C4-2B (cell line): ENCODE results near the gene ROMO1.
"Not testable (repeated sequence)": the region's sequence is repeated elsewhere in the genome, so short reads cannot be mapped to it uniquely, and the experiment has no call there.

Experiments
- H3K27ac ChIP-seq: fragments of 450-650 bp; 2 replicates; pipeline ENCODE4 v1.5.1; 2017
- ZFX ChIP-seq: fragments of 450-650 bp; IDR thresholded peaks from 2 replicates; pipeline ENCODE4 v1.6.1; 2017
- TF ChIP-seq, protein P1 (sequence below): fragments of 450-650 bp; conservative IDR thresholded peaks from 2 replicates; pipeline ENCODE4 v1.5.1; 2017; ENCODE audit warnings: mild to moderate bottlenecking

The ROMO1 gene

DNA sequence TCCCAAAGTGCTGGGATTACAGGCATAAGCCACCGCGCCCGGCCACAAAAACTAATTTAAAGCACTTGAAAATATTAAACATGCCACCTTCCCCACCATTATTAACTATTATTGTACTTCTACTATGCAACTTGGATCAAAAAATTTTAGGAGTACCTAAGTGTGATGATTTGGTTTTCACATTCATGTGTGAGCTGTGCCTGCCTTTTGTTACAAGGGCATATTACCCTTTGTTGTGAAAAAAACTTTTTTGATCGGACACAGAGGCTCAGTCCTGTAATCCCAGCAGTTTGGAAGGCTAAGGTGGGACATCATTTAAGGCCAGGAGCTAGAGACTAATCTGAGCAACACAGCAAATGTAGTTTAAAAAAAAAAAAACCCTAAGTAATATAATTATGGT, 17.1 kb downstream of the ROMO1 start:
- no peak overlapping the region for H3K27ac ChIP-seq
- TF ChIP-seq, protein P1, sequence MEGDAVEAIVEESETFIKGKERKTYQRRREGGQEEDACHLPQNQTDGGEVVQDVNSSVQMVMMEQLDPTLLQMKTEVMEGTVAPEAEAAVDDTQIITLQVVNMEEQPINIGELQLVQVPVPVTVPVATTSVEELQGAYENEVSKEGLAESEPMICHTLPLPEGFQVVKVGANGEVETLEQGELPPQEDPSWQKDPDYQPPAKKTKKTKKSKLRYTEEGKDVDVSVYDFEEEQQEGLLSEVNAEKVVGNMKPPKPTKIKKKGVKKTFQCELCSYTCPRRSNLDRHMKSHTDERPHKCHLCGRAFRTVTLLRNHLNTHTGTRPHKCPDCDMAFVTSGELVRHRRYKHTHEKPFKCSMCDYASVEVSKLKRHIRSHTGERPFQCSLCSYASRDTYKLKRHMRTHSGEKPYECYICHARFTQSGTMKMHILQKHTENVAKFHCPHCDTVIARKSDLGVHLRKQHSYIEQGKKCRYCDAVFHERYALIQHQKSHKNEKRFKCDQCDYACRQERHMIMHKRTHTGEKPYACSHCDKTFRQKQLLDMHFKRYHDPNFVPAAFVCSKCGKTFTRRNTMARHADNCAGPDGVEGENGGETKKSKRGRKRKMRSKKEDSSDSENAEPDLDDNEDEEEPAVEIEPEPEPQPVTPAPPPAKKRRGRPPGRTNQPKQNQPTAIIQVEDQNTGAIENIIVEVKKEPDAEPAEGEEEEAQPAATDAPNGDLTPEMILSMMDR, result no peak
- no peak for TF ChIP-seq ZFX

DNA sequence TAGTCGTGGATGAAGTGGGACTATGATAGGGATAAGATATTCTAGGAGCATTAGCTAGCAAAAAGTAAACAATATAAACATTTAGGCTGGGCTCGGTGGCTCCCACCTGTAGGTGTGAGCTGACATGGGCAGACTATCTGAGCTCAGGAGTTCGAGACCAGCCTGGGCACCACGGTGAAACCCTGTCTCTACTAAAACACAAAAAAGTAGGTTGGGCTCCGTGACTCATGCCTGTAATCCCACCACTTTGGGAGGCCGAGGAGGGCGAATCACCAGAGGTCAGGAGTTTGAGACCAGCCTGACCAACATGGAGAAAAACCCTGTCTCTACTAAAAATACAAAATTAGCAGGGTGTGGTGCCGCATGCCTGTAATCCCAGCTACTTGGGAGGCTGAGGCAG, 19.1 kb downstream of the ROMO1 start:
- H3K27ac ChIP-seq, result not testable (repeated sequence)

DNA sequence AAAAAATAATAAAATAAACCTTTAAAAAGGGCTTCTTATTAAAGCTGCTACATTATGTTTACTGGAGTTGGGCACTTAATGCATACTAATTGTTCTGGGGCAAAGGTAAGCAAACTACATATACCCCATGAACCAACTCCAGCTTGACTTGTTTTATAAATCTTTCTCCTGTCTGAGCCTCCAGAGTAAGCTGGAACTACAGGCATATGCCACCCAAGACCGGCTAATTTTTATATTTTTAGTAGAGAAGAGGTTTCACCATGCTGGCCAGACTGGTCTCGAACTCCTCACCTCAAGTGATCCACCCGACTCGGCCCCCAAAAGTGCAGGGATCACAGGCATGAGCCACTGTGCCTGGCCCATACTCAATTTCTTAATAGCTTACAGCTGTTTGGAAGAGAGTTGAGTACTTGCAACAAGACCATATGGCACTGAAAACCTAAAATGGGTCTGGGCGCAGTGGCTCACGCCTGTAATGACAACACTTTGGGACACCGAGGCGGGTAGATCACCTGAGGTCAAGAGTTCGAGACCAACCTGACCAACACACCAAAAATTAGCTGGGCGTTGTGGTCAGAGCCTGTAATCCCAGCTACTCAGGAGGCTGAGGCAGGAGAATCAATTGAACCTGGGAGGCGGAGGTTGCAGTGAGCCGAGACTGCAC, 19.9 kb downstream of the ROMO1 start:
- TF ChIP-seq ZFX, result no peak
- TF ChIP-seq, protein P1, result no peak
- no peak overlapping the region for H3K27ac ChIP-seq

DNA sequence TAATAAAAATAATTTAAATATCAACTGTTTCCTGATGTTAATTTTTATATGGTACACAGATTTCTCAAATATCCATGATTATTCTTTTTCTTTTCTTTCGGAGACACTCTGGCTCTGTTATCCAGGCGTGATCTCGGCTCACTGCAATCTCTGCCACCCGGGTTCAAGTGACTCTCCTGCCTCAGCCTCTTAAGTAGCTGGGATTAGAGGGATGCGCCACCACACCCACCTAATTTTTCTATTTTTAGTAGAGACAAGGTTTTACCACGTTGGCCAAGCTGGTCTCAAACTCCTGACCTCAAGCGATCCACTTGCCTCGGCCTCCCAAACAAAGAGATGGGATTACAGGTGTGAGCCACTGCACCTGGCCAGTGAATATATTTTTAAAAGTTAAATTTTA, 20.5 kb downstream of the ROMO1 start:
- TF ChIP-seq ZFX, result no peak
- TF ChIP-seq, protein P1, result no peak
- no peak overlapping the region for H3K27ac ChIP-seq

DNA sequence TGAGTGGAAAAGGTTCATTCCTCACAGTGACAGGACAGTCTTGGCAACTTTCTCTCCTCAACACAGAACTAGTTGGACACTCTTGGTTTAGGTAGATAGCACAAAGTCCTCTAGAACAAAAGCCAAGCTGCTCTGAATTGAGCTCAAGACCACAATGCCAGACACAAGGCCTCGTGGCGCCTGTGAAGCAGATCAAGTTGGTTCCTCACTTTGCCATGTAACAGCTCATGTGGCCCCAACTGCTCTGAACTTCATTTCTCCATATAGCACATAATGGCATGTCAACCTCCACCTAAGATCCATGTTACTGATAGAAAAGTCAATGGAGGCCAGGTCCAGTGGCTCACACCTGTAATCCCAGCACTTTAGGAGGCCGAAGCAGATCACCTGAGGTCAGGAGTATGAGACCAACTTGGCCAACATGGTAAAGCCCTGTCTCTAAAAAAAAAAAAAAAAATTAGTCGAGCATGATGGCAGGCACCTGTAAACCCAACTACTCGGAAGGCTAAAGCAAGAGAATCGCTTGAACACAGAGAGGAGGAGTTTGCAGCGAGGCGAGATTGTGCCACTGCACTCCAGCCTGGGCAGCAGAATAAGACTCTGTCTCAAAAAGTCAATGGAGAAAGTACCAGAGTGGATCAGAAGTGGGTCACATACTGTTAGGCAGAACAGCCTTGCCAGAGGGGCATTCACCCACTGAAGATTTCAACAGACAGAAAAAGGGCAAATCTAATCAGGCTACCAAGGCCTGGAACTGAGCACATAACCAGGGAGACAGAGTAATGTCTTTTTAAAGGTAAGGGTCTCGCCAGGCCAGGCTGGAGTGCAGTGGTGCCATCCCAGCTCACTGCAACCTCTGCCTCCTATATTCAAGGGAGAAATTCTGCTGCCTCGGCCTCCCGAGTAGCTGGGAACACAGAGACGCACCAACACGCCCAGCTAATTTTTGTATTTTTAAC, 21.2 kb downstream of the ROMO1 start:
- H3K27ac ChIP-seq, result no peak overlapping the region
- TF ChIP-seq, protein P1, result no peak
- no peak for TF ChIP-seq ZFX

DNA sequence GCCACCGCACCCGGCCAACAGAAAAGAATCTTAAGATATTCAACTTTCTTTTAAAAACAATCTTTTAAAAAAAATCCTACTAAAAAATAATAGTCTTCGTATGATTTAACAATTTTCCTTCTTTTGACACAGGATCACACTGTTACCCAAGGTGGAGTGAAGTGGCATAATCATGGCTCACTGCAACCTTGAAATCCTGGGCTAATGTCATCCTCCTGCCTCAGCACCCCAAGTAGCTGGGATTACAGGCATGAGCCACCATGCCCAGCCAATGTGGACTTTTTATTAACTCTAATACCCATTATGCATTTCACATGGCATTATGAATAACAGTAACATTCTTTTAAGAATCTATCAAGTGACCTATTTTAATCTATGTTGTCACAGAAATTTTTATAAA, 22.0 kb downstream of the ROMO1 start:
- TF ChIP-seq, protein P1, result no peak
- TF ChIP-seq ZFX, result no peak
- no peak overlapping the region for H3K27ac ChIP-seq

DNA sequence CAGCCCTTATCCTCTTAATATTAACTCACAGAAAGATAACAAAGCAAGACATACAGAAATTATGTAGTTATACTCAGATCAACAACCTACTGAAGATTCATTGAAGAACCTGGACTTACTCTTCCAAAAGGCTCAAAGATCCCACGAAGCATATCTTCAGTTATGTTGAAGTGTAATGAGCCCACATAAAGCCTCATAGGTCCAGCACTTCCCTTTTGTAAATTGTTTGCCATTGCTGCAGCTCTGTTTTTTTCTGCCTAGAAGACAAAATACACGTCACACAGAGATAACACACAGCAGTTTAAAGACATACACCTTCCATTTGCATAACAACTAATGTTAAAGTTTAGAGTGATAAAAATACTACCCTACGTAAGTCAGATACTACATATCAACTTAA, 22.4 kb downstream of the ROMO1 start:
- TF ChIP-seq ZFX, result no peak
- TF ChIP-seq, protein P1, result no peak
- H3K27ac ChIP-seq, result no peak overlapping the region

DNA sequence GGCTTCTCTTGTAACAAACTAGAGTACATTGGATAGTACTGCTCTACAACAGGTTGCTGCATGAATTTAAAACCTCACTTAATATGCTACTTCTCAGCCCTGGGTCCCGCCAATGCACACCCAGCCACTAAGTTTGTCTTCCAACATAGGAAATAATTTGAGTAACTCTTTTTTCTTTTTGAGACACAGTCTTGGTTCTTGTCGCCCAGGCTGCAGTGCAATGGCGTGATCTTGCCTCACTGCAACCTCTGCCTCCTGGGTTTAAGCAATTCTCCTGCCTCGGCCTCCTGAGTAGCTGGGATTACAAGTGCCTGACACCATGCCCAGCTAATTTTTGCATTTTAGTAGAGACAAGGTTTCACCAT, 24.1 kb downstream of the ROMO1 start:
- not testable (repeated sequence) for H3K27ac ChIP-seq

DNA sequence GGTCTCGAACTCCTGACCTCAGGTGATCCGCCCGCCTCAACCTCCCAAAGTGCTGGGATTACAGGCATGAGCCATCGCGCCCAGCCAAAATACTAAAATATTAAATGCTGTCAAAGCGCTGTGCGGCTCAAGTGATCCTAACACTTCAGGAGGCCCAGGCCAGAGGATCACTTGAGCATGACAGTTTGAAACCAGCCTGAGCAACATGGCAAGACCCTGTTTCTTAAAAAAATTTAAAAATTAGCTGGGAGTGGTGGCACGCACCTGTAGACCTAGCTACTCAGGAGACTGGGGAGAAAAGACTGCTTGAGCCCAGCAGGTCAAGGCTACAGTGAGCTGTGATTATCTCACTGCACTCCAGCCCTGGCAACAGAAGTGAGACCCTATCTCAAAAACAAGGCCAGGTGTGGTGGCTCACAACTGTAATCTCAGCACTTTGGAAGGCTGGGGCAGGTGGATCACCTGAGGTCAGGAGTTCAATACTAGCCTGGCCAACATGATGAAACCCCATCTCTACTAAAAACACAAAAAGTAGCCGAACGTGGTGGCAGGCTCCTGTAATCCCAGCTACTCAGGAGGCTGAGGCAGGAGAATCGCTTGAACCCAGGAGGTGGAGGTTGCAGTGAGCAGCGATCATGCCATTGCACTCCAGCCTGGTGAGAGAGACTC, 24.6 kb downstream of the ROMO1 start:
- H3K27ac ChIP-seq, result not testable (repeated sequence)
